HEK293 (cell line): ENCODE data around the gene LRBA.

Experiments used
- CTCF ChIA-PET: fragments of 350-600 bp; formaldehyde crosslinking; extraction: SDS; loops from one replicate; lab custom pipeline; 2021; ENCODE audit warnings: antibody characterized with exemption; lab: Yijun Ruan, JAX
- POLR2A ChIA-PET: fragments of 300-600 bp; formaldehyde crosslinking; extraction: SDS; loops from one replicate; lab custom pipeline; 2020; ENCODE audit warnings: antibody characterized with exemption, inconsistent platforms; lab: Yijun Ruan, JAX
- H3K27ac ChIP-seq: fragments of 200-500 bp; sonication (Bioruptor generic); 2 replicates; pipeline ENCODE4 v1.5.1; 2014; ENCODE audit warnings: low read depth, low read length, control low read depth, inconsistent platforms; ENCODE audit errors: extremely low read depth
- H3K36me3 ChIP-seq, 2 experiments: fragments of 200-500 bp in 1 of 2; sonication (Bioruptor generic) in 1 of 2; 1 replicate in 1 of 2; 2 replicates in 1 of 2; pipeline ENCODE4 v1.5.1; 2014 to 2017; ENCODE audit warnings: inconsistent platforms in 2 of 2, low read length in 2 of 2; ENCODE audit not compliant: control insufficient read depth in 2 of 2, insufficient read depth in 1 of 2
- H3K4me1 ChIP-seq: fragments of 200-500 bp; sonication (Bioruptor generic); 2 replicates; pipeline ENCODE4 v1.5.1; 2014; ENCODE audit warnings: mild to moderate bottlenecking, low read length, inconsistent platforms; ENCODE audit not compliant: control insufficient read depth, insufficient read depth
- H3K4me3 ChIP-seq: 2 replicates; pipeline ENCODE4 v1.5.1; 2011; ENCODE audit warnings: low read depth, mild to moderate bottlenecking, control low read depth, low read length, moderate library complexity
- H3K9me3 ChIP-seq: fragments of 200-500 bp; sonication (Bioruptor generic); 2 replicates; pipeline ENCODE4 v1.5.1; 2014; ENCODE audit warnings: low read depth, low read length, inconsistent platforms; ENCODE audit not compliant: control insufficient read depth, insufficient read depth
- BCL11B ChIP-seq: fragments of 450-650 bp; formaldehyde crosslinking; IDR thresholded peaks from 2 replicates; pipeline ENCODE4 v1.5.1; 2016; ENCODE audit warnings: low read depth, missing biosample characterization, missing genetic modification characterization
- GFI1B ChIP-seq: fragments of 450-650 bp; formaldehyde crosslinking; IDR thresholded peaks from 2 replicates; pipeline ENCODE4 v1.5.1; 2016; ENCODE audit warnings: missing biosample characterization, missing genetic modification characterization
- IKZF3 ChIP-seq: fragments of 450-650 bp; IDR thresholded peaks from 2 replicates; pipeline ENCODE4 v1.5.0; 2018; ENCODE audit warnings: missing biosample characterization, mild to moderate bottlenecking, missing genetic modification characterization, moderate library complexity
- OSR2 ChIP-seq: fragments of 450-650 bp; formaldehyde crosslinking; IDR thresholded peaks from 2 replicates; pipeline ENCODE4 v1.5.1; 2016; ENCODE audit warnings: missing biosample characterization, missing genetic modification characterization
- SP3 ChIP-seq: fragments of 450-650 bp; formaldehyde crosslinking; IDR thresholded peaks from 2 replicates; pipeline ENCODE4 v1.5.1; 2016; ENCODE audit warnings: missing biosample characterization, missing genetic modification characterization
- ZBTB1 ChIP-seq: fragments of 450-650 bp; formaldehyde crosslinking; IDR thresholded peaks from 2 replicates; pipeline ENCODE4 v1.5.1; 2016; ENCODE audit warnings: missing biosample characterization, missing genetic modification characterization
- ZBTB11 ChIP-seq: fragments of 450-650 bp; formaldehyde crosslinking; conservative IDR thresholded peaks from 2 replicates; pipeline ENCODE4 v1.5.1; 2016; ENCODE audit warnings: low read depth, missing biosample characterization, missing genetic modification characterization
- ZBTB6 ChIP-seq: fragments of 450-650 bp; formaldehyde crosslinking; IDR thresholded peaks from 2 replicates; pipeline ENCODE4 v1.5.1; 2017; ENCODE audit warnings: missing biosample characterization, missing genetic modification characterization
- ZFP69B ChIP-seq: fragments of 450-650 bp; formaldehyde crosslinking; IDR thresholded peaks from 2 replicates; pipeline ENCODE4 v1.5.1; 2016; ENCODE audit warnings: missing biosample characterization, missing genetic modification characterization
- ZNF112 ChIP-seq: fragments of 450-650 bp; formaldehyde crosslinking; IDR thresholded peaks from 2 replicates; pipeline ENCODE4 v1.5.0; 2017; ENCODE audit warnings: missing biosample characterization, missing genetic modification characterization
- ZNF138 ChIP-seq: fragments of 450-650 bp; formaldehyde crosslinking; IDR thresholded peaks from 2 replicates; pipeline ENCODE4 v1.5.1; 2016; ENCODE audit warnings: missing biosample characterization, missing genetic modification characterization, borderline replicate concordance
- ZNF157 ChIP-seq: fragments of 450-650 bp; formaldehyde crosslinking; IDR thresholded peaks from 2 replicates; pipeline ENCODE4 v1.5.1; 2016; ENCODE audit warnings: missing biosample characterization, missing genetic modification characterization
- ZNF16 ChIP-seq: fragments of 450-650 bp; formaldehyde crosslinking; IDR thresholded peaks from 2 replicates; pipeline ENCODE4 v1.5.1; 2016; ENCODE audit warnings: low read depth, missing biosample characterization, missing genetic modification characterization
- ZNF266 ChIP-seq: fragments of 450-650 bp; formaldehyde crosslinking; IDR thresholded peaks from 2 replicates; pipeline ENCODE4 v1.5.1; 2016; ENCODE audit warnings: missing biosample characterization, missing genetic modification characterization, low read depth
- ZNF280D ChIP-seq: fragments of 450-650 bp; formaldehyde crosslinking; IDR thresholded peaks from 2 replicates; pipeline ENCODE4 v1.5.1; 2016; ENCODE audit warnings: missing biosample characterization, missing genetic modification characterization
- ZNF302 ChIP-seq: fragments of 450-650 bp; formaldehyde crosslinking; IDR thresholded peaks from 2 replicates; pipeline ENCODE4 v1.5.1; 2016; ENCODE audit warnings: missing biosample characterization, missing genetic modification characterization, low read depth
- ZNF324 ChIP-seq: fragments of 450-650 bp; formaldehyde crosslinking; IDR thresholded peaks from 2 replicates; pipeline ENCODE4 v1.5.1; 2016; ENCODE audit warnings: missing biosample characterization, missing genetic modification characterization
- ZNF37A ChIP-seq: fragments of 450-650 bp; IDR thresholded peaks from 2 replicates; pipeline ENCODE4 v1.5.1; 2018; ENCODE audit warnings: missing biosample characterization, missing genetic modification characterization
- ZNF596 ChIP-seq: fragments of 450-650 bp; IDR thresholded peaks from 2 replicates; pipeline ENCODE4 v1.5.0; 2018; ENCODE audit warnings: missing biosample characterization, mild to moderate bottlenecking, missing genetic modification characterization, moderate library complexity
- ZNF600 ChIP-seq: fragments of 450-650 bp; formaldehyde crosslinking; IDR thresholded peaks from 2 replicates; pipeline ENCODE4 v1.5.1; 2016; ENCODE audit warnings: missing biosample characterization, missing genetic modification characterization
- ZNF610 ChIP-seq: fragments of 450-650 bp; formaldehyde crosslinking; IDR thresholded peaks from 2 replicates; pipeline ENCODE4 v1.5.1; 2016; ENCODE audit warnings: missing biosample characterization, missing genetic modification characterization, borderline replicate concordance
- ZNF645 ChIP-seq: fragments of 450-650 bp; formaldehyde crosslinking; IDR thresholded peaks from 2 replicates; pipeline ENCODE4; 2016; ENCODE audit warnings: missing biosample characterization, missing genetic modification characterization
- ZNF747 ChIP-seq: fragments of 450-650 bp; formaldehyde crosslinking; IDR thresholded peaks from 2 replicates; pipeline ENCODE4 v1.5.1; 2016; ENCODE audit warnings: missing biosample characterization, missing genetic modification characterization
- ZNF76 ChIP-seq: fragments of 450-650 bp; formaldehyde crosslinking; IDR thresholded peaks from 2 replicates; pipeline ENCODE4; 2016; ENCODE audit warnings: low read depth, missing biosample characterization, missing genetic modification characterization, borderline replicate concordance
- ZSCAN30 ChIP-seq: fragments of 450-650 bp; IDR thresholded peaks from 2 replicates; pipeline ENCODE4 v1.5.1; 2018; ENCODE audit warnings: missing biosample characterization, mild to moderate bottlenecking, missing genetic modification characterization, moderate library complexity
- ZSCAN4 ChIP-seq: fragments of 450-650 bp; formaldehyde crosslinking; IDR thresholded peaks from 2 replicates; pipeline ENCODE4 v1.5.1; 2017; ENCODE audit warnings: missing biosample characterization, missing genetic modification characterization

LRBA gene

GRCh38 chr4:150476776-150477175 lies 538.3 kb downstream of the LRBA start:
- H3K4me1 ChIP-seq: no peaks in the 10 kb centered on the region
- no peak overlapping the region for H3K4me3 ChIP-seq
- POLR2A ChIA-PET: no interaction called here
- H3K9me3 ChIP-seq: no peaks in the 10 kb centered on the region
- CTCF ChIA-PET: interaction anchor here (0.6 kb wide), 1 partner anchor 566 kb away, joined by 3 read pairs; no protein-coding TSS in a partner anchor
- no peak overlapping the region for H3K27ac ChIP-seq
- no peak for TF ChIP-seq ZNF280D (tag by site-specific recombination)
- no peak for TF ChIP-seq IKZF3 (tag by site-specific recombination)
- no peak for TF ChIP-seq BCL11B (tag by site-specific recombination)
- no peak for TF ChIP-seq ZNF610 (tag by site-specific recombination)
- no peak for TF ChIP-seq ZNF645
- no peak for TF ChIP-seq OSR2 (tag by site-specific recombination)
- no peak for TF ChIP-seq SP3 (tag by site-specific recombination)
- TF ChIP-seq ZBTB6 (tag by site-specific recombination): no peak
- no peak for TF ChIP-seq ZNF16 (tag by site-specific recombination)
- no peak for TF ChIP-seq ZNF37A (tag by site-specific recombination)
- TF ChIP-seq GFI1B: no peak
- H3K36me3 ChIP-seq: no peaks in the 10 kb centered on the region

- Histone ChIP-seq H3K4me1 (no peaks in the 10 kb centered on the region), H3K36me3 (no peaks in the 10 kb centered on the region), H3K4me3 (no peak overlapping the region), H3K9me3 (no peaks in the 10 kb centered on the region), H3K27ac (no peak overlapping the region)
- POLR2A ChIA-PET: no interaction called here
- CTCF ChIA-PET: no interaction called here
- TF ChIP-seq ZFP69B (tag by site-specific recombination) (no peak), ZBTB1 (tag by site-specific recombination) (no peak), ZNF600 (no peak), ZSCAN4 (tag by site-specific recombination) (no peak), ZNF645 (no peak), ZBTB11 (tag by site-specific recombination) (no peak), ZNF157 (tag by site-specific recombination) (no peak), ZNF747 (tag by site-specific recombination) (no peak), ZNF596 (tag by site-specific recombination) (no peak), ZNF324 (tag by site-specific recombination) (no peak), ZNF76 (no peak), ZNF302 (tag by site-specific recombination) (no peak), ZNF266 (tag by site-specific recombination) (no peak), ZNF112 (no peak), ZSCAN30 (tag by site-specific recombination) (no peak), ZNF138 (tag by site-specific recombination) (no peak)
Measured at GRCh38 chr4:150475763-150476162, 539.3 kb downstream of the LRBA start.
